ENCODE results near the gene AKT1S1. TPM values are rescaled to one million over a fixed set of nuclear protein-coding genes. Genes with fewer than 3 reads are reported as not detected.
A peak's percentile ranks its signal among the peaks of the same experiment; 100 is the strongest.

AKT1S1 gene
- total and polyA plus RNA-seq, 2 of the 13 experiments (the other 11 are each of a cell fraction or from before 2014, with no cell fraction given), result 13.5 to 27.8 TPM

DNA sequence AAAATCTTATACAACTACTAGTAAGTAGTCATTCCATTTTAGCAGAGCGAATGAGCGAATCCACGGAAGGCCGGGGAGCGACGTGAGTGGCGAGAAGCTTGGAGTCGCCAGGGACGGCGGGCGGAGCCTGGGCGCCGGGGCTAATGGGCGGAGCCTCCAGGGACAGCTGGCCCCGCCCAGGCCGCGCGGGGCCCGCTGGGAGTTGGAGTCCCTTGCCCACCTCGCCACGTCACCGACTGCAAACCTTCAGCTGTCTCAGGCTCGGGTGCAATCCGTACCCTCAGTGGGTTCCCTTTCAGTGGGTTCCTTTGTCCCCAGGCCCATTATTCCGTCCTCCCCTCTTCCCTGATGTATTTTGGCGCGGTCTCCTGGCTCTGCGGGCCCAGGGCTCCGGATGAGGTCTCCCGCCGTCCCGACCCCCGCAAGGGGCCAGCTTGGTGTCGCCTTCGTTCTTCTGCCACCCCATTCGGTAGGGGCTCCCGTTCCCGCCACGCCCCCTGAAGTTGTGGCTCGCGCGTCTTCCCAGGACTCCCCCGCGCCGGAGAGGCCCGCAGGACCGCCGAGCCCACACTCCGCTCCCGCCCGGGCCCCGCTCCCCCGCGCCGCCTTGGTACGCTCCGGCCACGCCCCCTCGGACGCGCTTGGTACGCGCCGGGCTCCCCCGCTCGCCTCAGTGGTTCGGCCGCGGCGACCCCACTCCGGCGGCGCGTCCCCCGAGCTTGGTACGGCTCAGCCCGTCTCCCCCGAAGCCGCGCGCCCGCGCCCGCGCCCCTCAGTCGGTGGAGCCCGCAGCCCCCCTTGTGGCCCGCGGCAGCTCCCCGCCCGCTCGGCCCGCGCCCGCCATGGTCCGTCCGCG is 26.4 kb downstream of the AKT1S1 start, which contains the start of gene PTOV1 (continued):
- TF ChIP-seq ZMYM2 (CRISPR knock-in tag; IDR thresholded peaks at IDR 0.05) (no peak), TEAD2 (CRISPR knock-in tag; IDR thresholded peaks at IDR 0.05) (no peak), KLF16 (CRISPR knock-in tag; IDR thresholded peaks at IDR 0.05) (peak in 1 of 2 experiments; percentile 55; a peak in 1 of 4 replicates), HMGA1 (CRISPR knock-in tag; conservative IDR thresholded peaks at IDR 0.05) (no peak), SATB2 (CRISPR knock-in tag; IDR thresholded peaks at IDR 0.05) (no peak), HOXA5 (CRISPR knock-in tag; IDR thresholded peaks at IDR 0.05) (0 out of 2 replicates have a peak, but pooled peaks have one; percentile 54), ZNF501 (CRISPR knock-in tag; IDR thresholded peaks at IDR 0.05) (peak; percentile 47), U2AF2 (IDR thresholded peaks at IDR 0.05; ENCODE audit: low read depth, low read length) (no peak), RARG (CRISPR knock-in tag; IDR thresholded peaks at IDR 0.05; ENCODE audit: low read depth) (no peak), HOXA9 (CRISPR knock-in tag; IDR thresholded peaks at IDR 0.05; ENCODE audit: borderline replicate concordance) (no peak), TBL1XR1 (IDR thresholded peaks at IDR 0.05; ENCODE audit: borderline replicate concordance, low read length, partially characterized antibody) (no peak), ZFP37 (CRISPR knock-in tag; IDR thresholded peaks at IDR 0.05; ENCODE audit: borderline replicate concordance) (no peak), FOXA1 (IDR thresholded peaks at IDR 0.05) (no peak), FOXA1 (CRISPR knock-in tag; IDR thresholded peaks at IDR 0.05) (no peak), E2F5 (CRISPR knock-in tag; conservative IDR thresholded peaks at IDR 0.05) (peak; percentile 82), ZFP90 (CRISPR knock-in tag; IDR thresholded peaks at IDR 0.05; ENCODE audit: borderline replicate concordance) (no peak), ZNF577 (CRISPR knock-in tag; IDR thresholded peaks at IDR 0.05; ENCODE audit: borderline replicate concordance, low read depth) (no peak), ASH2L (IDR thresholded peaks at IDR 0.05; ENCODE audit: insufficient read length, low read depth, low read length) (peak; percentile 64), PTBP1 (IDR thresholded peaks at IDR 0.05; ENCODE audit: low read depth, low read length, poor library complexity, severe bottlenecking) (no peak)
- TF ChIP-seq, protein P1, sequence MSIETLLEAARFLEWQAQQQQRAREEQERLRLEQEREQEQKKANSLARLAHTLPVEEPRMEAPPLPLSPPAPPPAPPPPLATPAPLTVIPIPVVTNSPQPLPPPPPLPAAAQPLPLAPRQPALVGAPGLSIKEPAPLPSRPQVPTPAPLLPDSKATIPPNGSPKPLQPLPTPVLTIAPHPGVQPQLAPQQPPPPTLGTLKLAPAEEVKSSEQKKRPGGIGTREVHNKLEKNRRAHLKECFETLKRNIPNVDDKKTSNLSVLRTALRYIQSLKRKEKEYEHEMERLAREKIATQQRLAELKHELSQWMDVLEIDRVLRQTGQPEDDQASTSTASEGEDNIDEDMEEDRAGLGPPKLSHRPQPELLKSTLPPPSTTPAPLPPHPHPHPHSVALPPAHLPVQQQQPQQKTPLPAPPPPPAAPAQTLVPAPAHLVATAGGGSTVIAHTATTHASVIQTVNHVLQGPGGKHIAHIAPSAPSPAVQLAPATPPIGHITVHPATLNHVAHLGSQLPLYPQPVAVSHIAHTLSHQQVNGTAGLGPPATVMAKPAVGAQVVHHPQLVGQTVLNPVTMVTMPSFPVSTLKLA (IDR thresholded peaks at IDR 0.05), result 0 out of 2 replicates have a peak, but pooled peaks have one; percentile 6
- TF ChIP-seq, protein P2, sequence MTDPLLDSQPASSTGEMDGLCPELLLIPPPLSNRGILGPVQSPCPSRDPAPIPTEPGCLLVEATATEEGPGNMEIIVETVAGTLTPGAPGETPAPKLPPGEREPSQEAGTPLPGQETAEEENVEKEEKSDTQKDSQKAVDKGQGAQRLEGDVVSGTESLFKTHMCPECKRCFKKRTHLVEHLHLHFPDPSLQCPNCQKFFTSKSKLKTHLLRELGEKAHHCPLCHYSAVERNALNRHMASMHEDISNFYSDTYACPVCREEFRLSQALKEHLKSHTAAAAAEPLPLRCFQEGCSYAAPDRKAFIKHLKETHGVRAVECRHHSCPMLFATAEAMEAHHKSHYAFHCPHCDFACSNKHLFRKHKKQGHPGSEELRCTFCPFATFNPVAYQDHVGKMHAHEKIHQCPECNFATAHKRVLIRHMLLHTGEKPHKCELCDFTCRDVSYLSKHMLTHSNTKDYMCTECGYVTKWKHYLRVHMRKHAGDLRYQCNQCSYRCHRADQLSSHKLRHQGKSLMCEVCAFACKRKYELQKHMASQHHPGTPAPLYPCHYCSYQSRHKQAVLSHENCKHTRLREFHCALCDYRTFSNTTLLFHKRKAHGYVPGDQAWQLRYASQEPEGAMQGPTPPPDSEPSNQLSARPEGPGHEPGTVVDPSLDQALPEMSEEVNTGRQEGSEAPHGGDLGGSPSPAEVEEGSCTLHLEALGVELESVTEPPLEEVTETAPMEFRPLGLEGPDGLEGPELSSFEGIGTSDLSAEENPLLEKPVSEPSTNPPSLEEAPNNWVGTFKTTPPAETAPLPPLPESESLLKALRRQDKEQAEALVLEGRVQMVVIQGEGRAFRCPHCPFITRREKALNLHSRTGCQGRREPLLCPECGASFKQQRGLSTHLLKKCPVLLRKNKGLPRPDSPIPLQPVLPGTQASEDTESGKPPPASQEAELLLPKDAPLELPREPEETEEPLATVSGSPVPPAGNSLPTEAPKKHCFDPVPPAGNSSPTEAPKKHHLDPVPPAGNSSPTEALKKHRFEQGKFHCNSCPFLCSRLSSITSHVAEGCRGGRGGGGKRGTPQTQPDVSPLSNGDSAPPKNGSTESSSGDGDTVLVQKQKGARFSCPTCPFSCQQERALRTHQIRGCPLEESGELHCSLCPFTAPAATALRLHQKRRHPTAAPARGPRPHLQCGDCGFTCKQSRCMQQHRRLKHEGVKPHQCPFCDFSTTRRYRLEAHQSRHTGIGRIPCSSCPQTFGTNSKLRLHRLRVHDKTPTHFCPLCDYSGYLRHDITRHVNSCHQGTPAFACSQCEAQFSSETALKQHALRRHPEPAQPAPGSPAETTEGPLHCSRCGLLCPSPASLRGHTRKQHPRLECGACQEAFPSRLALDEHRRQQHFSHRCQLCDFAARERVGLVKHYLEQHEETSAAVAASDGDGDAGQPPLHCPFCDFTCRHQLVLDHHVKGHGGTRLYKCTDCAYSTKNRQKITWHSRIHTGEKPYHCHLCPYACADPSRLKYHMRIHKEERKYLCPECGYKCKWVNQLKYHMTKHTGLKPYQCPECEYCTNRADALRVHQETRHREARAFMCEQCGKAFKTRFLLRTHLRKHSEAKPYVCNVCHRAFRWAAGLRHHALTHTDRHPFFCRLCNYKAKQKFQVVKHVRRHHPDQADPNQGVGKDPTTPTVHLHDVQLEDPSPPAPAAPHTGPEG (CRISPR knock-in tag; IDR thresholded peaks at IDR 0.05), result 0 out of 2 replicates have a peak, but pooled peaks have one; percentile 59
